Right cardiac atrium (tissue), 5 donors: ENCODE measurements around the gene DPEP3. TPM values are rescaled to one million over a fixed set of nuclear protein-coding genes. Genes with fewer than 3 reads are reported as not detected.
"Not testable (repeated sequence)": the region's sequence is repeated elsewhere in the genome, so short reads cannot be mapped to it uniquely, and the experiment has no call there.

ENCODE experiments used
- ATAC-seq, 2 donors: fragments of 200-7000 bp; cut with Tn5 transposase; one replicate each; pipeline versions ENCODE4 v1.8.0 to v1.9.1; 2020; ENCODE audit warnings: moderate library complexity in 2 of 2, mild to moderate bottlenecking in 1 of 2
- DNase-seq, 3 donors: peaks; one replicate each; pipeline ENCODE4 v3.0.0-alpha.2; 2020
- H3K27ac ChIP-seq: one replicate; pipeline ENCODE4 v1.5.1; 2013; ENCODE audit warnings: mild to moderate bottlenecking, low read length, control low read depth, moderate library complexity
- H3K27me3 ChIP-seq: one replicate; pipeline ENCODE4 v1.6.1; 2013; ENCODE audit not compliant: control insufficient read depth, insufficient read depth
- H3K4me1 ChIP-seq: one replicate; pipeline ENCODE4 v1.6.1; 2013; ENCODE audit warnings: low read length; ENCODE audit not compliant: control insufficient read depth, insufficient read depth
- H3K4me3 ChIP-seq: one replicate; pipeline ENCODE4 v1.5.1; 2013; ENCODE audit warnings: low read length, control low read depth
- H3K9me3 ChIP-seq: one replicate; pipeline ENCODE4 v1.6.1; 2013; ENCODE audit warnings: low read length; ENCODE audit not compliant: control insufficient read depth
- WGBS: extraction: QIAGEN DNeasy Blood & Tissue Kit; methylation state at CpG from one replicate; pipeline ENCODE4 v1.1.7; 2013; 5-methylcytosine and 5-hydroxymethylcytosine counted together
- intact Hi-C, 4 donors: fragments of 100-400 bp; cut with DNase I; formaldehyde crosslinking; loops; one replicate each; pipeline versions ENCODE4 v1.11.0 to v1.14.0; 2022 to 2023
- long read RNA-seq, 4 donors: library from polyadenylated mRNA; unstranded; transcript quantifications; one replicate each; pipeline ENCODE4 v2.0.0, GENCODE V29; 2020 to 2021
- polyA plus RNA-seq: library from polyadenylated mRNA; stranded (reverse); fragments of 200-250 nt; gene quantifications from one replicate; pipeline ENCODE4 v1.2.3, GENCODE V29; 2013
- total RNA-seq, 4 donors: library from RNA; stranded (reverse); fragmentation: NEBNext Ultra II Directional; extraction: Animal tissue kit (Norgen Biotek cat#: 25700); gene quantifications; one replicate each; pipeline ENCODE4 v1.2.1, GENCODE V29; 2021
- donor health status: healthy with polysubstance abuse.
- donor health status: DM: no; HTN: yes; CAD: no.
- donor health status: DM: no; HTN: no; CAD: no.
- donor health status: DM: no; HTN: yes; CAD: no; lungs with severe emphysema.
- donor health status: DM: yes; HTN: yes; CAD: no.

DPEP3 gene, protein sequence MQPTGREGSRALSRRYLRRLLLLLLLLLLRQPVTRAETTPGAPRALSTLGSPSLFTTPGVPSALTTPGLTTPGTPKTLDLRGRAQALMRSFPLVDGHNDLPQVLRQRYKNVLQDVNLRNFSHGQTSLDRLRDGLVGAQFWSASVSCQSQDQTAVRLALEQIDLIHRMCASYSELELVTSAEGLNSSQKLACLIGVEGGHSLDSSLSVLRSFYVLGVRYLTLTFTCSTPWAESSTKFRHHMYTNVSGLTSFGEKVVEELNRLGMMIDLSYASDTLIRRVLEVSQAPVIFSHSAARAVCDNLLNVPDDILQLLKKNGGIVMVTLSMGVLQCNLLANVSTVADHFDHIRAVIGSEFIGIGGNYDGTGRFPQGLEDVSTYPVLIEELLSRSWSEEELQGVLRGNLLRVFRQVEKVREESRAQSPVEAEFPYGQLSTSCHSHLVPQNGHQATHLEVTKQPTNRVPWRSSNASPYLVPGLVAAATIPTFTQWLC
- not detected for total RNA-seq
- polyA plus RNA-seq = not detected
- long read RNA-seq, donor 1 = 0 reads
- long read RNA-seq, donor 2 = 0 reads
- long read RNA-seq, donor 3, partial matches to known transcripts = 0 of 1 reads
- long read RNA-seq, donor 3, other reads (novel, unspliced or antisense) = 0 of 1 reads
- long read RNA-seq, donor 4 = 0 reads

DNA sequence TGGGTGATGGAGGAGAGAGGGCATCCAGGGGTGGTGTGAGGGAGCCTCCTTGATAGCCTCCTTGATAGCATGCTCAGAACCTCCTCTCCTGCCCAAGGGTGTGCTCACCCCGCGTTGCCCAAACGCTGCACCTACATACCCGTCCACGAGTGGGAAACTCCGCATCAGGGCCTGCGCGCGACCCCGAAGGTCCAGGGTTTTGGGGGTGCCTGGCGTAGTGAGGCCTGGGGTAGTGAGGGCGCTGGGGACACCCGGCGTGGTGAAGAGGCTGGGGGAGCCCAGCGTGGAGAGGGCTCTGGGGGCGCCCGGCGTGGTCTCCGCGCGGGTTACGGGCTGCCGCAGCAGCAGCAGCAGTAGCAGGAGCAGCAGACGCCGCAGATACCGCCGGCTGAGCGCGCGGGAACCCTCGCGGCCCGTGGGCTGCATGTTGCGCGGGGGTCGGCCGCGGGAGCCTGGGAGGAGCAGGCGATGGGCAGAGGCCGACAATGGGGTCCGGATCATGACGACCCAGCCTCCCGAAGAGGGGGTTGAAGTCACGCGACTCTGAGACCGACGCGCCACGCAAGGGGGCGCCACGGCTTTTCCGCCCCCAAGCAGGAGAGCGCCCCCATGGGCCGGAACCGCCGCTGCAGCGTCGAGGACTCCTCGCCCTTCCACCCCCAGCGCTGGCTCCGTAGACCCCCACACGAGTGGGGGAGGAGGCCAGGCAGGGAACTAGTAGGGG lies at the start of gene DPEP3:
Gene DPEP3 (minus strand): TSS at position 545 of the 724 bp plus-strand sequence. CDS start 119 bp downstream, at position 426.
- Histone ChIP-seq H3K9me3 (no peaks in the 10 kb centered on the region), H3K4me3 (no peak within 1 kb of the TSS), H3K4me1 (peaks cover 3% of the 10 kb centered on the region), H3K27ac (no peak within 1 kb of the TSS), H3K27me3 (no peaks in the 10 kb centered on the region)
- no peak for ATAC-seq
- peak in 1 of 3 donors; percentile 39 for DNase-seq
- intact Hi-C loops = loop anchor here in 1 of 4 donors (10.0 kb wide), 1 partner anchor 65 kb away; no protein-coding TSS in a partner anchor
- WGBS = 56% methylated on average over 62 of the region's 62 CpGs

DNA sequence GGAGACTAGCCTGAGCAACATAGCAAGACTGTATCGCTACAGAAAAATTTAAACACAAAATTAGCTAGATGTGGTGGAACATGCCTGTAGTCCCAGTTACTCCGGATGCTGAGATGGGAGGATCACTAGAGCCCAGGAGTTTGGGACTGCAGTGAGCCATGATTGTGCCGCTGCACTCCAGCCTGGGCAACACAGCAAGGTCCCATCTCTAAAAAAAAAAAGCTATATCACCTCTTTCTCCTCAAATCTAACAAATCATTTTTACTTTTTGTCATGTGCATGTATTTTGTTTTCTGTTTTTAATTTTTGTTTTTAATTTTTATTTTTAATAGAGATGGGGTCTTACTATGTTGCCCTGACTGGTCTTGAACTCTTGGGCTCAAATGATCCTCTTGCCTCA lies 48.7 kb upstream of the DPEP3 start:
- DNase-seq = no peak

DNA sequence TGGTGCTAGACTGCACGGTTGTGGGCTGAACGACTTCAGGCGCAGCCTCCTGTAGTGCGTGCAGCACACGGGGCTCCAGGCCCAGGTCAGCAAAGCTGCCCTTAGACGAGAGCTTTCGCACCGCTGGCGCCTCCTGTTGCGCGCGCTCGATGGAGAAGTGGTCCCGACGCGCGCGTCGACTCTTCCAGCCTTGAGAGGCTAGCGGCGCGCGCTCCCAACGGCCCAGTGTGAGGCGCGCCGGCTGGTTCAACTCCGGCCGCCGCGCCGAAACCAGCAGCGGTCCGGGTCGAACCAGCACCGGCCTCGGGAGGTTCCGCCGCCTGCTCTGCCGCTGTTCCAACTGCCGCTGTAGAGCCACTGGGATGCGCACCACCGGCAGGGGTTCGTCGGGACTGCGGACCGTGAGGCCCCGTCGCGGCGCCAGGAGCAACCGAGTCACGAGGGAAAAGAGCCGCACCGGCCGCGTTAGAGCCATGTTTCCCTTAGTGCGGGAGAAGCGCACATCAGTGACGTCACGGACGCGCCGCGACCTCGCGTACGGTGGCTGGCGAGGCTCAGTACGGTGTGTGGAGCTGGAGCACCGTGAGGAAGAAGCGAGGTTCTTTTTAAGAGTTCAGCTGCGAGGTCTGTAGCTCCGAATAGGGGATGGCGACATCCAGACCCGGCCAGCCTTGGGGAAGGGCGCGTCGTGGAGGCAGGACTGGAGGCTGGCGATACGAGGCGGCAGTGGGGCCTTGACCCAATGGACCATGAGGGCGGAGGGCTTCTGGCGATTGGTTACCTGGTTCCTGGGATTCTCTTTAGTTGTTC lies 42.6 kb upstream of the DPEP3 start, which contains the start of the genes DDX28 and DUS2:
Gene DDX28 (minus strand): TSS at position 505 of the 810 bp plus-strand sequence. CDS start 30 bp downstream, at position 475.
Gene DUS2 (plus strand): TSS at position 557 of the 810 bp plus-strand sequence. CDS start 14,740 bp downstream, outside the sequence.
- Histone ChIP-seq H3K27me3 (no peaks in the 10 kb centered on the region), H3K27ac (peak within 1 kb of the TSS; percentile 43), H3K9me3 (no peaks in the 10 kb centered on the region), H3K4me1 (peaks cover 10% of the 10 kb centered on the region), H3K4me3 (peak within 1 kb of the TSS; percentile 61)
- DNase-seq = peak; percentile 91 to 97 (median 97)
- ATAC-seq = peak; percentile 96 to 97
- WGBS = under 1% methylated on average over 84 of the region's 84 CpGs
- intact Hi-C loops = no loop called here

More for the DNA sequence above, 48.7 kb upstream of the DPEP3 start:
- 96% methylated on average over 3 of the region's 3 CpGs for WGBS
- H3K27me3 ChIP-seq = no peaks in the 10 kb centered on the region
- H3K9me3 ChIP-seq = no peaks in the 10 kb centered on the region
- no peaks in the 10 kb centered on the region for H3K4me1 ChIP-seq
- no peak overlapping the region for H3K4me3 ChIP-seq
- ATAC-seq = no peak
- H3K27ac ChIP-seq = no peak overlapping the region
- intact Hi-C loops = no loop called here

DNA sequence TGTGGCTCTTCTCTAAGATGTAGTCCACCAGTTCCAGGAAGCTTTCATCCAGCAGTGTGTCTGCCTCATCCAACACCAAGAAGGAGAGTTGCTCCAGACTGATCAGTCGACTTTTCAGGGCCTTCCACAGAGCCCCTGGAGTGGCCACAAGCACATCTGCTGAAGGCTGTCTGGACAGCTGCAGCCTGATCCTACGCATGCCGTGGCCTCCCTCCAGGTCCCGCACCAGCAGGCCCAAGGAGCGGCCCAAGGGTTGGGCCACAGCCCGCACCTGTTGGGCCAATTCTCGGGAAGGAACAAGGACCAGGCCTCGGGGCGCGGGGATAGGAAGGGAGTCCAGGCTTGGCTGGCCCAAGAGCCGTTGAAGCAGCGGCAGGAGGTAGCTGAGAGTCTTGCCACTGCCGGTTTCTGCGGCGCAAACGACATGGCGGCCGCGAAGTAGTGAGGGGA lies 42.0 kb upstream of the DPEP3 start:
- WGBS = 10% methylated on average over 19 of the region's 19 CpGs
- Histone ChIP-seq H3K27me3 (no peaks in the 10 kb centered on the region), H3K4me1 (peaks cover 10% of the 10 kb centered on the region), H3K4me3 (peak overlapping the region; percentile 61), H3K9me3 (no peaks in the 10 kb centered on the region), H3K27ac (no peak overlapping the region)
- intact Hi-C loops = no loop called here
- ATAC-seq (peak; percentile 10 to 22), DNase-seq (no peak)

DNA sequence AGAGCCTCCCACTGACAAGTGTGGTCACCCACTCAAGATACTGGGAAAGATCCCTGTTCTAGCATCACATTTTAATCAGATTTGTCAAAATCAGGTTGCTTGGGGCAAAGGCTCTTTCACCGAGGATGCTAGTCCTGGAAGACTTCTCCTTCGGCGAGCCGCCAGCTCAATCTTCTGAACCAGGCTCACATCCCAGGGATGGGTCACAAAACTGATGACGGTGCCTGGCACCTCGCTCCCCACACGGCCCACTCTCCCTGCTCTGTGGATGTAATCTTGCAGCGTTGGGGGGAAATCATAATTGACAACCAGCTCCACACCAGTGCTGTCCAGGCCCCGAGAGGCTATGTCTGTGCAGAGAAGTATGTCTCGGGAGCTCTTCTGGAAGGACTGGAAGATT lies 41.2 kb upstream of the DPEP3 start:
- no peaks in the 10 kb centered on the region for H3K27me3 ChIP-seq
- no peak overlapping the region for H3K4me3 ChIP-seq
- no peak overlapping the region for H3K27ac ChIP-seq
- DNase-seq (no peak), ATAC-seq (no peak)
- 93% methylated on average over 10 of the region's 10 CpGs for WGBS
- no peaks in the 10 kb centered on the region for H3K9me3 ChIP-seq
- H3K4me1 ChIP-seq = peaks cover 10% of the 10 kb centered on the region
- intact Hi-C loops = no loop called here

DNA sequence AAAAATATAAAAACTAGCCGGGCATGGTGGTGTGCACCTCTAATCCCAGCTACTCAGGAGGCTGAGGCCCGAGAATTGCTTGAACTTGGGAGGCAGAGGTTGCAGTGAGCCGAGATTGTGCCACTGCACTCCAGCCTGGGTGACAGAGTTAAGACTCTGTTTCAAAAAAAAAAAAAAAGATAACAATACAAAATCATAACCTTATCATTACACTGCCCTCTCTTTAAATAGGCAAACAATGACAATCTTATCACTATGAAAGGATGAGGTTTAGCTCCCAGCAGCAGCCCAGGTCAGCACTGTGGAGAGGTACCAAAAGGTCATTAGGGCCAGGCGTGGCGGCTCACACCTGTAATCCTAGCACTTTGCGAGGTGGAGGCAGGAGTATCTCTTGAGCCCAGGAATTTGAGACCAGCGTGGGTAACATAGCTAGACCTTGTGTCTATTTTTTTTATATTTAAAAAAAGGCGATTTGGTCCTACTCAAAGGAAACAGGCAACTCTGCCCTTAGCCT lies 38.9 kb upstream of the DPEP3 start:
- ATAC-seq = no peak
- Histone ChIP-seq H3K27me3 (no peaks in the 10 kb centered on the region), H3K4me3 (no peak overlapping the region), H3K27ac (no peak overlapping the region), H3K4me1 (peaks cover 10% of the 10 kb centered on the region), H3K9me3 (no peaks in the 10 kb centered on the region)
- intact Hi-C loops = no loop called here
- 66% methylated on average over 8 of the region's 8 CpGs for WGBS
- DNase-seq = no peak

DNA sequence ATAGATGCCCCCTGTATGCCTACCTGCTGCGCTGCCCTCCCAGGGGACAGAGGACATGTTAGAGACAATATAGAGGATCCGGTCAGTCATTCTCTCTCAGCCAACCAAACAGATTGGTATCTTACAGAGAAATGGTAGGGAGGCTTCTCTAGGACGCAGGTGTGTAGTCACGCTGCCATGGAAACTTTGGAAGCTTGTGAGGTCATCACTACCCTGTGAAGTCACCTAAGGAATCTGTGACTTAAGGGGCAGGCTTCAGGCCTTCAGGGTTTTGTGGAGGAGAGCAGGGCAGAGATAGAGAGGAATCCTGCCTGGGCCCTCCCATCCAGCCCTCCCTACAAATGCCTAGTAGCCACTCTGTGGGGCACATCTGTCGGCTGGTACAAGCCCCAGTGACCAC lies 35.4 kb upstream of the DPEP3 start, which contains the start of gene DPEP2NB:
Gene DPEP2NB (minus strand): TSS at position 231 of the 400 bp plus-strand sequence. CDS start 141 bp downstream, at position 90.
- H3K4me1 ChIP-seq = no peaks in the 10 kb centered on the region
- no peak within 1 kb of the TSS for H3K4me3 ChIP-seq
- no peaks in the 10 kb centered on the region for H3K27me3 ChIP-seq
- no peaks in the 10 kb centered on the region for H3K9me3 ChIP-seq
- DNase-seq (no peak), ATAC-seq (no peak)
- 85% methylated on average over 5 of the region's 5 CpGs for WGBS
- intact Hi-C loops = no loop called here
- no peak within 1 kb of the TSS for H3K27ac ChIP-seq

DNA sequence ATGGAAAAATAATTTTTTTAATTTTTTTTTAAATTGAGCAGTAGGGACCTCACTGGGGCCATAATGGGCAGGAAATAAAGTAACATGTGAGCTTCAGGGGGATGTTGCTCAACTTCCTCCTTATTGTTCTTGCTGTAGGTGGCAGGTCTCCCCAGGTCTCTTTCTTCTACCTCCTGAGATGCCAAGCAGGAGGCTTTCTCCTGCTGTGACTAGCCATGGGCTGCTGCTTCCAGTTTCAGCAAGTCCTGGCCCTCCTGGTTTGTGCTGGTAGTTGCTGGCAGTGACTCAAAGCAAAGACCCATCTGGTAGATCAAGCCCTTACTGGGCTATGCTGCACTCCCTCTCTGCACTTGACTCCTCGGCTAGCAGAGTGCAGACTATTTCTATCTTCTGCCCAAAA lies 33.1 kb upstream of the DPEP3 start:
- 65% methylated on average over 1 of the region's 1 CpG for WGBS
- H3K9me3 ChIP-seq = no peaks in the 10 kb centered on the region
- H3K4me1 ChIP-seq = no peaks in the 10 kb centered on the region
- no peaks in the 10 kb centered on the region for H3K27me3 ChIP-seq
- ATAC-seq = no peak
- no peak overlapping the region for H3K4me3 ChIP-seq
- H3K27ac ChIP-seq = no peak overlapping the region
- intact Hi-C loops = no loop called here
- DNase-seq = no peak

DNA sequence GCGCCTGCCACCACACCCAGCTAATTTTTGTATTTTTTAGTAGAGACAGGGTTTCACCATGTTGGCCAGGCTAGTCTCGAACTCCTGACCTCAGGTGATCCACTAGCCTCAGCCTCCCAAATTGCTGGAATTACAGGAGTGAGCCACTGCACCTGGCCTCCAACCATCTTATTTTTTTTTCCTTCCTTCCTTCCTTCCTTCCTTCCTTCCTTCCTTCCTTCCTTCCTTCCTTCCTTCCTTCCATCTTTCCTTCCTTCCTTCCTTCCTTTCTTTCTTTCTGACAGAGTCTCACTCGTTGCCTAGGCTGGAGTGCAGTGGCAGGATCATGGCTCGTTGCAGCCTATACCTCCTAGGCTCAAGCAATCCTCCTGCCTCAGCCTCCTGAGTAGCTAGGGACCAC lies 29.6 kb upstream of the DPEP3 start:
- 75% methylated on average over 4 of the region's 4 CpGs for WGBS
- H3K27ac ChIP-seq, H3K9me3 ChIP-seq, intact Hi-C loops, DNase-seq, H3K4me1 ChIP-seq, H3K27me3 ChIP-seq, H3K4me3 ChIP-seq, ATAC-seq: not testable (repeated sequence)

DNA sequence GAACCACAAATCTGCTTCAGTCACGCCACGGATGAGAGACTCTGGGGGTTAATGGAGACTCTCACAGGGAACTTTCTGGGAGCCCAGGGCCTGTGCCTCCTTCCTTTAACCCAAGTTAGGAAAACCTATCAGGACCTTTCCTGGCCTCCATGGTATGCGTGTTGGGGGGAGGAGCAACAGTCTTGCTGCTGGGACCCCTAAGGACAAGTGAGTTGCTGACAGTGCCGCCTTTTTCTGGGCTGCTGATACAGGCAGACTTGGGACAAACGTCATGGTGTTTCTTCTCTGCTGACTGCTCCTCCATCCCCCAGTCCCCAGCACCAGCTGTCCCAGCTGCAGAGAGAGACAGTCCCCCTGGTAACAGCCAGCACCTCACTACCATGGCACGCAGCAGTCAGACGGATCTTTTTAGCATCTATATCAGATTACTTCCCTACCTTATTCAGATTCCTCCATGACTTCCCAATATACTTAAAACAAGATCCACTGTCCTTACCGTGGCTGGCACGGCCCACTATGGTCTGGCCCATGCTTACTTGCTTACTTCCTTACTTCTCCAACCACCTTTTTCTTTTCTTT lies 28.9 kb upstream of the DPEP3 start:
- Histone ChIP-seq H3K9me3 (no peaks in the 10 kb centered on the region), H3K4me1 (no peaks in the 10 kb centered on the region), H3K27me3 (no peaks in the 10 kb centered on the region), H3K4me3 (no peak overlapping the region), H3K27ac (no peak overlapping the region)
- DNase-seq = peak in 1 of 3 donors; percentile 15
- WGBS = 65% methylated on average over 9 of the region's 9 CpGs
- intact Hi-C loops = no loop called here
- no peak for ATAC-seq
